GM18868 (cell line): ENCODE data around the gene FLRT1.
"Not testable (repeated sequence)": the region's sequence is repeated elsewhere in the genome, so short reads cannot be mapped to it uniquely, and the experiment has no call there.

ENCODE experiments used
- ATAC-seq: cut with Tn5 transposase; IDR thresholded peaks from one replicate; pipeline ENCODE4 v1.9.1; 2021; ENCODE audit warnings: mild to moderate bottlenecking, moderate library complexity; ENCODE audit not compliant: unreplicated experiment

FLRT1 gene

DNA sequence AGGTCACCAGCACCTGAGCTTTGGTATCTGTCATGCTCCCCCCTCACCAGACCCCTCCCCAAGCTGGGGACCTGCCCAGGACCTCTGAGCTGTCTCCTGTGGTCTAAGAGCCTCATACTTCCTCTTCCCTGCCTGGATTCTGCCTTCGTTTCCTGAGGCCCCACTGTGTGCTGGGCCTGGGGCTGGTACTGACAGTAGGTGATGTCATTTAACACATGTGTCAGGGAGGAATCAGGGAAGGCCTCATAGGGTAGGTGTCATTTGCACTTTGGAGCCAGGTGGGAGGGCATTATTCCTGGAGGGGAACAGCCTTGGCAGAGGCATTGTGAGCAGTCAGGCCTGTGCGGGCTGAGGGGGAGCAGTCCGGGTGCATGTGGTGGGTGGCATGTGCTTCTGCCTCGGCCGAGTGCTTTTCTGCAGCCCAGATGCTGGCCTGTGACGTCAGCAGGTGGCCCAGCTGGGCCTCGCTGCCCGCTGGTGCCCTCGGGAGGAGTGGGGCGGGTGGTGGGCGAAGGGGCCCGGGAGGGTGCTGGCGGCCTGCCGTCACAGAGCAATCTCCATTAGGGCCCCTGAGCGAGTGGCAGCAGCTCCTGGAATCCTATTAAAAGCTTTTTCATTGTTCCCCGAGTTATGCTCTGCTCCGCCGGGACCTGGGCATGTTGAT lies 9.1 kb downstream of the FLRT1 start:
- no peak for ATAC-seq

DNA sequence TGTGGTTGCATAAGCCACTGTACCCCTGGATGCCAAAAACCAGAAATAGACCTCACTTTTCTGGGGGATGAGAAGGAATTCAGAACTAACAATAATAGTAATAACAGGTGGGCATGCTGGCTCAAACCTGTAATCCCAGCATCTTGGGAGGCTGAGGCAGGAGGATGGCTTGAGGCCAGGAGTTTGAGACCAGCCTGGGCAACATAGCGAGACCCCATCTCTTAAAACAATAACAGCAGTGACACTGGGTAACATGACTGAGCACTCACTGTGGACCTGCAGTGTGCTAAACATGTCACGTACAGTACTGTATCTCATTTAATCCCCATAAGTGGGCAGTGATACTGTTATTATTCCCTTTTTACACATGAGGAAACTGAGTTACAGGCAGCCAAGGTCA lies 10.0 kb downstream of the FLRT1 start:
- no peak for ATAC-seq

GRCh38 chr11:64047373-64047772 lies 11.6 kb downstream of the FLRT1 start:
- not testable (repeated sequence) for ATAC-seq

GRCh38 chr11:64048042-64048854 lies 12.5 kb downstream of the FLRT1 start:
- ATAC-seq: no peak

GRCh38 chr11:64049509-64049908 lies 13.8 kb downstream of the FLRT1 start:
- ATAC-seq: no peak

DNA sequence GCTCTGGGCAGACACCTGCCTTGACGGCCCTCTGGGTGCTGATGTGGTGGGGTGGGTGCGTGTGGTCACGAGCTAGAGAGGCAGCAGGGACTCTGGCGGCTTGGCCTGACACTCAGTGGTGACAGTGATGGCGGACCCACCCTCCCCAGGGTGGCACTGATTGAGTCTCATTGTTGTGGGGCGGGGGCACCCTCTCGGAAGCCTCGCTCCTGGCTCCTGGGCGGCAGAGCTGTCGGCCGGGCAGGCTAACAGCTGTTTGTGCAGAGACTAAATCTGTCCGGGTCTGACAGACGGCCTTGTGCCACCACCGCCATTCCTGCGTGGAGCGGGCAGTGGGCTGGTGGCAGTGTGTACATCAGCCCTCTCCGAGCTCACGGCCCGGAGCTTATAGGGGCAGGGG lies 15.6 kb downstream of the FLRT1 start:
- ATAC-seq: no peak

DNA sequence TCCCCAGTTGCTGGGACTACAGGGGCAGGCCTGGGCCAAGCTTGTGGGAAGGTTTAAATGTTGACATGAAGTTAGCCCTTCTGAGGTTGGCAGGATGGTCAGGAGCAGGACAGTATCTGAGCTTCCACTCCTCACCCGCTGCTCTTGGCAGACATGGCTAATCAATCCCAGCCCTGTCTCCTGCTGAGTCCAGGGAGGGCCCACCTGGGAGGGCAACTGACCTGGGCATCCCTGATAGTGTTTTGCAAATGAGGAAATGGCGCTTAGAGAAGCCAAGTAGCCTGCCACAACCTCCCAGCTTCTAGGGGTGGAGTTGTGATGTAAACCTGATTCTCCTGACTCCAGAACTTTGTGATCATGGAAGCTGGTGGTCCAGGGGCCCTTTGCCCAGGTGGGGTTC lies 16.7 kb downstream of the FLRT1 start:
- no peak for ATAC-seq

- ATAC-seq: no peak
Measured at GRCh38 chr11:64052938-64053622, 17.3 kb downstream of the FLRT1 start.

DNA sequence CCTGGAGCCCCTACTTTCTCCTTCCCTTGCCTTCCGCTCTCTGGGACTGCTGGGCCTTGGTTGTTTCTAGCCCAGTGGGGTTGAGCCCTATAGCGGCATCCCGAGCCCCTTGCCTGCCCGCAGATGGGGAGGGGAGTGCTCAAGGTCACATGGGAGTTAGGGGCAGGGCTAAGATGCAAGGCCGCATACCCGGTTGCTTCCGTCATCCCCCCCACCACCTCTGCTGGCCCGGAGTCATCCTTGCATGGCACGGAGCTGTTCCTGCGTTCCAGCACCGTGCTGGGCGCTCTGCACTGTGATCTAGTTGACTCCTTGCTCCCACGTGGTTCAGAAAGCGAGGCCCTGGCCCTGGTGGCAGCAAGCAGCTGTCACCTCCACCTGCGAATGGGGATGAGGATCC lies 18.0 kb downstream of the FLRT1 start:
- ATAC-seq: no peak

GRCh38 chr11:64055077-64055476 lies 19.3 kb downstream of the FLRT1 start:
- no peak for ATAC-seq

- no peak for ATAC-seq
Measured at GRCh38 chr11:64056213-64056785, 20.6 kb downstream of the FLRT1 start.

DNA sequence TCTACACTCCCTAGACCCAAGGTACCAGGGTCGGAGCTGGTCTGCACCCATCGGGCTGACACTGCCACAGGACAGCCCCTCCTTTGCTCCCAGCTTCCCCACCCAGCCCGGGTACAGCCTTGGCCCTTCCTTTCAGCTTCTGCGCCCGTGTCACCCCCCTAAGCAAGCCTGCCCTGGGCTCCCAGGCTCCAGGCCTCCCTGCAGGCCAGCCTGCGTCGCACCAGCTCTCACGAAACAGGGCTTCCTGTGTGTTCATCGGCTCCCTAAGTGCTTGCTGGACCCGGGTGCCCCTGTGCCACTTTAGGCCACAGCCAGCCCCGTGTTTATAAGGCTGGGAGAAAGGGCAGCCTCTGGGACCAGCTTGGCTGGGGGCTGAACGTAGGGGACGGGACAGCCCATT lies 21.1 kb downstream of the FLRT1 start:
- no peak for ATAC-seq

DNA sequence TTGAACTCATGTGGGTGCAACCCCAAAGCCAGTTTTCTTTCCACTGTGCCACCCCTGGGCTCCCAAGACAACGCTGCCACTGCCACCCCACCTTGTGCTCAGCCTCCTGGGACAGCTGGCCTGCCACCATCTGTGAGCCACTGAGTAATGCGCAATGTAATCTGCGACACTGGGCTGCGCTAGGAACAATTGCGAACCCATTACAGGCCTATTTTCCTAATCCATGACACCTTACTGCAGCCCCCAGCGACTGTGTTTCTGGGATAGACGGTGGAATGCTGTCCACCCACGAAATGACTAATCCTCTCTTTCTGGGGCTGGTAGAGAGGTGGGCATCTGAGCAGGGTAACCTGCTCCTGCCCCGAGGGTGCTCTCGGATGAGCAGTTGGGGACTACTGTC lies 22.2 kb downstream of the FLRT1 start:
- ATAC-seq: no peak

DNA sequence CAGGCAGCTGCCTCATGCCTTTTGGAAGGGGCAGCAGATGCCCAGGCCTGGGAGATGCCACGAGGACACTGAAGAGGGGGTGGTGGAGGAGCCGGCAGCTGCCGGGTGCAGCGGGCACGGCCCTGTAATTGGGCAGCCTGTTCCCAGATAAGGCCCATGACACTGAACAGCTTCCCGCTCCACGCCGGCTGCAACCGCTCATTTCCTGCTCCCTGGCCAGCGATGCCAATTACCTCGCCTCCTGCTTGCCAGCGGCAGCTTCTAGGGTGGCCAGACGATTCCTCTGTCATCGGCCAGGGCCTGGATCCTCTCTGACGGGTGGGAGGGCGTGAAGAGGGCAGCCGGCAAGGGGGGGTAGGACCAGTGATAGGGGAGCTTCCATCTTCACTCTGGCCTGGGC lies 22.8 kb downstream of the FLRT1 start:
- no peak for ATAC-seq

GRCh38 chr11:64059339-64060140 lies 23.8 kb downstream of the FLRT1 start:
- no peak for ATAC-seq

- ATAC-seq: no peak
Measured at GRCh38 chr11:64060263-64060860, 24.6 kb downstream of the FLRT1 start.

DNA sequence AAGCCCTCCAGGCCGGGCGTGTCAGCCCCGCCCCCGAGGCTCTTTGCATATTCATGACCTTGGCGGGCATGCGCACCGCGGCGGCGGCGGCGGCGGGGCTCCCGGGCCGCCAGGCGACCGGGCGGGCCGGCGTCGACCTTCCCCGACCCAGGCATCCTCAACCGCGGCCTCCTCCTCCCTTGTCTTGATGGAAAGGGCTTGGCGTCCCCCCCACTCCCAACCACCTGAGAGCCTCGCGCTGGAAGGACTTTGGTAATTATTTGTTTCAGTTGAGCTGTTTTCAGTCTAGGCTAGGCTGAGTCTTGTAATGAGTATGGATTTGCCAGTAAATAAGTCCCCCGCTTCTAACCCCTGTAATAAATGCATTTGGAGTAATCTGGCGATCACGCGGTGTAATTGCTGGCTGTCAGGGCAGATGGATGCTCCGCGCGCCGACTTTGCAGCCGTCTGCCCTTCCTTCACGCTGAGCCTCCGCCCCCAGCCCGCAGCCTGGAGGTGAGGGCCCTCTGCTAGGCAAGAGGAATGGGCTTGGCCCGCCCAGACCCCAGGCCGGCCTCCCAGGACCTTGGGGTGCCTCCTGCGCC lies 25.2 kb downstream of the FLRT1 start:
- no peak for ATAC-seq

GRCh38 chr11:64062185-64063039 lies 26.7 kb downstream of the FLRT1 start:
- ATAC-seq: no peak

DNA sequence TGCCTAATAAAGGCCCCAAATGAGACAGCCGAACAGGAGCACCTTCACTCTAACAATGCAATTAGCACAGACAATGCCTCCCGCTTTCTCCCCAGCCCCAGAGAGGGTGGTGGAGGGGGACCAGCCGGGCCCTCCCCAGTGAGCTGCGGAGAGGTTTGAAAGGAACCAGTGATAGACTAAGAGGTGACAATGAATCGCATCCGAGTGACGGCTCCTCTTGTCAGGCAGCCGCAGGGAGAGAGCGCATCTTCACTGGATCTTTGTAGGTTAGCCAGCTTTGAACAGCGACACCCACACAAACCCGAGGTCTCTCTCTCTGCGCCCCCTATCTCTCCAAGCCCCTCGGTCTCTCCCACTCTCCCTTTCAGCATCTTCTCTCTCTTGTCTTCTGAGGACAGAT lies 28.0 kb downstream of the FLRT1 start:
- no peak for ATAC-seq
